ENCODE measurements around the gene FNIP1. TPM values are rescaled to one million over a fixed set of nuclear protein-coding genes. Genes with fewer than 3 reads are reported as not detected.

The FNIP1 gene
- total and polyA plus RNA-seq, 9 of the 15 experiments (the other 6 are each of a cell fraction or from before 2014, with no cell fraction given), result 5.0 to 32.8 (median 18.4) TPM

DNA sequence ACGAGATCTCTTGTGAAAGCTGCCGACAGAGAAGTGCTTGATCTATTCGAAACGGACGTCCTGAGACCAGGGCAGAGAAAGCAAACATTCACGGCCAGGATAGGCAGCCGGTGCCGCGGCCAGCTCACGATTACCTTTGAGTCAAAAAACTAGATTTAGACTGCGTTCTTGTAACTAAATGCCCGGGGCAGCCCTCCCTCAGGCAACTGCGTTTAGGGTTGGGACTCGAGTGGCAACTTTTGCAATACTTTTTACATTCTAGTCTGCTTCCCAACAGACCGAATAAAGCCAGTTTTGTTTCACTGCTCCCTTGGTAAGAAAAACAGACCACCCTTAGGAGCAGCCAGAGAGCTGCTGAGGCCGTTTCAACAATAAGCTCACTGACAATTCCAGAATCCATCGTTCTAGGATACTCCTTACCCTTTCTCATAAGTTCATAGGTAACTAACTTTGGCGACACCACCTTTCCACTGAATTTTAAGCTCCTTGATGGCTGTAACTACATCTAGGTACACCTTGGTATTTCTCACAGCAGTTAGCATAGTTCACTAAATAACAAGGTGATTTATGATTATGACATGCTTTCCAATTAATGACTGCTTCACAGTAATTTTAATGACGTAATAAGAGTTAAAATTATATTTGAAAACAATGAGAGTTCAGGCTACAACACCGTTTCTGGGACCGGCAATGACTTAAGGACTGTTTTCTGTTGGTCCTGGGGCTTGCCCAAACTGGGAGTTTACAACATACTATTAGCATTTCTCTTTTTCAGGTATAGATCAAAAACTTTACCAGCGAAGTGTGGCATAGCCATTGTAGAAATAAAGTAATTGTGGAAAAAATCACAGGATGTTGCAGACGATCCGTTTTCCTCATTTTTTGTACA is 160.9 kb downstream of the FNIP1 start (continued):
- TF ChIP-seq, protein P1, sequence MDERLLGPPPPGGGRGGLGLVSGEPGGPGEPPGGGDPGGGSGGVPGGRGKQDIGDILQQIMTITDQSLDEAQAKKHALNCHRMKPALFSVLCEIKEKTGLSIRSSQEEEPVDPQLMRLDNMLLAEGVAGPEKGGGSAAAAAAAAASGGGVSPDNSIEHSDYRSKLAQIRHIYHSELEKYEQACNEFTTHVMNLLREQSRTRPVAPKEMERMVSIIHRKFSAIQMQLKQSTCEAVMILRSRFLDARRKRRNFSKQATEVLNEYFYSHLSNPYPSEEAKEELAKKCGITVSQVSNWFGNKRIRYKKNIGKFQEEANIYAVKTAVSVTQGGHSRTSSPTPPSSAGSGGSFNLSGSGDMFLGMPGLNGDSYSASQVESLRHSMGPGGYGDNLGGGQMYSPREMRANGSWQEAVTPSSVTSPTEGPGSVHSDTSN (CRISPR knock-in tag; IDR thresholded peaks at IDR 0.05; ENCODE audit: low read depth), result no peak
- TF ChIP-seq, protein P1 (tag; conservative IDR thresholded peaks at IDR 0.05; ENCODE audit: low read depth), result peak; percentile 44
- TF ChIP-seq MECOM (CRISPR knock-in tag; IDR thresholded peaks at IDR 0.05) (0 out of 2 replicates have a peak, but pooled peaks have one; percentile 37), DNMT1 (IDR thresholded peaks at IDR 0.05) (no peak), SNRNP70 (optimal IDR thresholded peaks at IDR 0.05; ENCODE audit: low read depth, low read length) (no peak), WHSC1 (IDR thresholded peaks at IDR 0.05; ENCODE audit: low read length) (no peak), HNRNPH1 (optimal IDR thresholded peaks at IDR 0.05; ENCODE audit: low read depth, low read length) (no peak), ZNF75A (CRISPR knock-in tag; IDR thresholded peaks at IDR 0.05) (peak; percentile 70; the same call in 1 of the 2 replicates), ATF1 (CRISPR knock-in tag; IDR thresholded peaks at IDR 0.05) (no peak), ATF1 (tag; IDR thresholded peaks at IDR 0.05) (peak; percentile 42; the same call in 1 of the 2 replicates), NFIX (CRISPR knock-in tag; IDR thresholded peaks at IDR 0.05; ENCODE audit: low read depth) (no peak), MXI1 (IDR thresholded peaks at IDR 0.05; ENCODE audit: low read depth, low read length) (0 out of 2 replicates have a peak, but pooled peaks have one; percentile 16), SMAD1 (IDR thresholded peaks at IDR 0.05; ENCODE audit: low read depth, low read length, partially characterized antibody) (peak; percentile 22), ASH1L (IDR thresholded peaks at IDR 0.05; ENCODE audit: borderline replicate concordance, low read depth, partially characterized antibody) (no peak), BRD4 (IDR thresholded peaks at IDR 0.05) (peak; percentile 87), TAF7 (tag; IDR thresholded peaks at IDR 0.05) (peak; percentile 68; the same call in 1 of the 2 replicates), ZNF197 (CRISPR knock-in tag; IDR thresholded peaks at IDR 0.05; ENCODE audit: low read depth) (0 out of 2 replicates have a peak, but pooled peaks have one; percentile 25), SIN3B (IDR thresholded peaks at IDR 0.05; ENCODE audit: low read depth) (no peak)
- TF ChIP-seq, protein P2, sequence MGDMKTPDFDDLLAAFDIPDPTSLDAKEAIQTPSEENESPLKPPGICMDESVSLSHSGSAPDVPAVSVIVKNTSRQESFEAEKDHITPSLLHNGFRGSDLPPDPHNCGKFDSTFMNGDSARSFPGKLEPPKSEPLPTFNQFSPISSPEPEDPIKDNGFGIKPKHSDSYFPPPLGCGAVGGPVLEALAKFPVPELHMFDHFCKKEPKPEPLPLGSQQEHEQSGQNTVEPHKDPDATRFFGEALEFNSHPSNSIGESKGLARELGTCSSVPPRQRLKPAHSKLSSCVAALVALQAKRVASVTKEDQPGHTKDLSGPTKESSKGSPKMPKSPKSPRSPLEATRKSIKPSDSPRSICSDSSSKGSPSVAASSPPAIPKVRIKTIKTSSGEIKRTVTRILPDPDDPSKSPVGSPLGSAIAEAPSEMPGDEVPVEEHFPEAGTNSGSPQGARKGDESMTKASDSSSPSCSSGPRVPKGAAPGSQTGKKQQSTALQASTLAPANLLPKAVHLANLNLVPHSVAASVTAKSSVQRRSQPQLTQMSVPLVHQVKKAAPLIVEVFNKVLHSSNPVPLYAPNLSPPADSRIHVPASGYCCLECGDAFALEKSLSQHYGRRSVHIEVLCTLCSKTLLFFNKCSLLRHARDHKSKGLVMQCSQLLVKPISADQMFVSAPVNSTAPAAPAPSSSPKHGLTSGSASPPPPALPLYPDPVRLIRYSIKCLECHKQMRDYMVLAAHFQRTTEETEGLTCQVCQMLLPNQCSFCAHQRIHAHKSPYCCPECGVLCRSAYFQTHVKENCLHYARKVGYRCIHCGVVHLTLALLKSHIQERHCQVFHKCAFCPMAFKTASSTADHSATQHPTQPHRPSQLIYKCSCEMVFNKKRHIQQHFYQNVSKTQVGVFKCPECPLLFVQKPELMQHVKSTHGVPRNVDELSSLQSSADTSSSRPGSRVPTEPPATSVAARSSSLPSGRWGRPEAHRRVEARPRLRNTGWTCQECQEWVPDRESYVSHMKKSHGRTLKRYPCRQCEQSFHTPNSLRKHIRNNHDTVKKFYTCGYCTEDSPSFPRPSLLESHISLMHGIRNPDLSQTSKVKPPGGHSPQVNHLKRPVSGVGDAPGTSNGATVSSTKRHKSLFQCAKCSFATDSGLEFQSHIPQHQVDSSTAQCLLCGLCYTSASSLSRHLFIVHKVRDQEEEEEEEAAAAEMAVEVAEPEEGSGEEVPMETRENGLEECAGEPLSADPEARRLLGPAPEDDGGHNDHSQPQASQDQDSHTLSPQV (IDR thresholded peaks at IDR 0.05), result 0 out of 2 replicates have a peak, but pooled peaks have one; percentile 38
- TF ChIP-seq, protein P3, sequence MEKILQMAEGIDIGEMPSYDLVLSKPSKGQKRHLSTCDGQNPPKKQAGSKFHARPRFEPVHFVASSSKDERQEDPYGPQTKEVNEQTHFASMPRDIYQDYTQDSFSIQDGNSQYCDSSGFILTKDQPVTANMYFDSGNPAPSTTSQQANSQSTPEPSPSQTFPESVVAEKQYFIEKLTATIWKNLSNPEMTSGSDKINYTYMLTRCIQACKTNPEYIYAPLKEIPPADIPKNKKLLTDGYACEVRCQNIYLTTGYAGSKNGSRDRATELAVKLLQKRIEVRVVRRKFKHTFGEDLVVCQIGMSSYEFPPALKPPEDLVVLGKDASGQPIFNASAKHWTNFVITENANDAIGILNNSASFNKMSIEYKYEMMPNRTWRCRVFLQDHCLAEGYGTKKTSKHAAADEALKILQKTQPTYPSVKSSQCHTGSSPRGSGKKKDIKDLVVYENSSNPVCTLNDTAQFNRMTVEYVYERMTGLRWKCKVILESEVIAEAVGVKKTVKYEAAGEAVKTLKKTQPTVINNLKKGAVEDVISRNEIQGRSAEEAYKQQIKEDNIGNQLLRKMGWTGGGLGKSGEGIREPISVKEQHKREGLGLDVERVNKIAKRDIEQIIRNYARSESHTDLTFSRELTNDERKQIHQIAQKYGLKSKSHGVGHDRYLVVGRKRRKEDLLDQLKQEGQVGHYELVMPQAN (IDR thresholded peaks at IDR 0.05; ENCODE audit: borderline replicate concordance), result 0 out of 2 replicates have a peak, but pooled peaks have one; percentile 31

Measured in K562 (cell line).